Measurements from ENCODE around the gene DOCK7. TPM values are rescaled to one million over a fixed set of nuclear protein-coding genes. Genes with fewer than 3 reads are reported as not detected.
"Not testable (repeated sequence)": the region's sequence is repeated elsewhere in the genome, so short reads cannot be mapped to it uniquely, and the experiment has no call there.

The DOCK7 gene
- total RNA-seq, 1 donor from 2014 or later: 40.6 TPM

GRCh38 chr1:62717483-62717882, 29.3 kb upstream of the DOCK7 start:
- Histone ChIP-seq H3K36me3 (ENCODE audit: control insufficient read depth, insufficient read depth, low read length) (no peaks in the 10 kb centered on the region), H3K4me3 (ENCODE audit: low read depth, low read length) (no peak overlapping the region), H3K27me3 (ENCODE audit: control insufficient read depth, insufficient read depth, low read length) (no peaks in the 10 kb centered on the region)
- no peak for TF ChIP-seq CTCF (IDR thresholded peaks at IDR 0.05; ENCODE audit: insufficient read depth, low read length, poor library complexity, severe bottlenecking)
- DNase-seq (ENCODE audit: low read depth): no peak

GRCh38 chr1:62716397-62716796, 28.2 kb upstream of the DOCK7 start:
- Histone ChIP-seq H3K27me3 (ENCODE audit: control insufficient read depth, insufficient read depth, low read length) (no peaks in the 10 kb centered on the region), H3K4me3 (ENCODE audit: low read depth, low read length) (no peak overlapping the region), H3K36me3 (ENCODE audit: control insufficient read depth, insufficient read depth, low read length) (no peaks in the 10 kb centered on the region)
- no peak for TF ChIP-seq CTCF (IDR thresholded peaks at IDR 0.05; ENCODE audit: insufficient read depth, low read length, poor library complexity, severe bottlenecking)
- DNase-seq (ENCODE audit: low read depth): no peak

GRCh38 chr1:62712336-62713243, 24.4 kb upstream of the DOCK7 start:
- Histone ChIP-seq H3K4me3 (ENCODE audit: low read depth, low read length) (no peak overlapping the region), H3K36me3 (ENCODE audit: control insufficient read depth, insufficient read depth, low read length) (no peaks in the 10 kb centered on the region), H3K27me3 (ENCODE audit: control insufficient read depth, insufficient read depth, low read length) (no peaks in the 10 kb centered on the region)
- no peak for DNase-seq (ENCODE audit: low read depth)
- no peak for TF ChIP-seq CTCF (IDR thresholded peaks at IDR 0.05; ENCODE audit: insufficient read depth, low read length, poor library complexity, severe bottlenecking)

GRCh38 chr1:62707744-62708120, 19.5 kb upstream of the DOCK7 start:
- no peaks in the 10 kb centered on the region for H3K36me3 ChIP-seq (ENCODE audit: control insufficient read depth, insufficient read depth, low read length)
- DNase-seq (ENCODE audit: low read depth): no peak
- no peak overlapping the region for H3K4me3 ChIP-seq (ENCODE audit: low read depth, low read length)
- TF ChIP-seq CTCF (IDR thresholded peaks at IDR 0.05; ENCODE audit: insufficient read depth, low read length, poor library complexity, severe bottlenecking): no peak
- H3K27me3 ChIP-seq (ENCODE audit: control insufficient read depth, insufficient read depth, low read length): no peaks in the 10 kb centered on the region

GRCh38 chr1:62706985-62707743, 19.0 kb upstream of the DOCK7 start:
- no peak for DNase-seq (ENCODE audit: low read depth)
- no peak for TF ChIP-seq CTCF (IDR thresholded peaks at IDR 0.05; ENCODE audit: insufficient read depth, low read length, poor library complexity, severe bottlenecking)
- Histone ChIP-seq H3K36me3 (ENCODE audit: control insufficient read depth, insufficient read depth, low read length) (no peaks in the 10 kb centered on the region), H3K27me3 (ENCODE audit: control insufficient read depth, insufficient read depth, low read length) (no peaks in the 10 kb centered on the region), H3K4me3 (ENCODE audit: low read depth, low read length) (no peak overlapping the region)

- H3K36me3 ChIP-seq (ENCODE audit: control insufficient read depth, insufficient read depth, low read length); H3K4me3 ChIP-seq (ENCODE audit: low read depth, low read length); H3K27me3 ChIP-seq (ENCODE audit: control insufficient read depth, insufficient read depth, low read length); DNase-seq (ENCODE audit: low read depth): not testable (repeated sequence)
These were observed 10.0 kb upstream of the DOCK7 start for GRCh38 chr1:62698161-62698560.

GRCh38 chr1:62694479-62694878, 6.3 kb upstream of the DOCK7 start:
- not testable (repeated sequence) for H3K4me3 ChIP-seq (ENCODE audit: low read depth, low read length); DNase-seq (ENCODE audit: low read depth); H3K36me3 ChIP-seq (ENCODE audit: control insufficient read depth, insufficient read depth, low read length); H3K27me3 ChIP-seq (ENCODE audit: control insufficient read depth, insufficient read depth, low read length)

Measured in kidney epithelial cell (primary cell).